Measurements from ENCODE around the gene HNRNPA3. TPM values are rescaled to one million over a fixed set of nuclear protein-coding genes. Genes with fewer than 3 reads are reported as not detected.
A peak's percentile ranks its signal among the peaks of the same experiment; 100 is the strongest.
"Not testable (repeated sequence)": the region's sequence is repeated elsewhere in the genome, so short reads cannot be mapped to it uniquely, and the experiment has no call there.

Gene HNRNPA3
- total RNA-seq, 8 experiments from 2014 or later: 45.1 to 173 (median 87.4) TPM

- ATAC-seq (replicated peaks in 6 of 8); in situ Hi-C loops (cut with MboI; ENCODE audit: low pct_unique_long_range_greater_than_20kb in 2 of 9, low sequenced_read_pairs in 9 of 9, unreplicated experiment in 9 of 9); H3K27ac ChIP-seq; H3K4me1 ChIP-seq (replicated peaks in 1 of 2); H3K4me3 ChIP-seq: not testable (repeated sequence)
Observed at GRCh38 chr2:177223436-177223835, 10.8 kb downstream of the HNRNPA3 start.

- Histone ChIP-seq H3K4me1 (replicated peaks in 1 of 2) (no peaks in the 10 kb centered on the region), H3K4me3 (no peak overlapping the region), H3K27ac (no peak overlapping the region)
- peak in 1 of 8 experiments; percentile 1 for ATAC-seq (replicated peaks in 6 of 8)
- WGBS, 10 experiments: 88 to 100% (median 93%) methylated on average over 2 of the region's 2 CpGs; no CpG with 5 or more reads in 6 of the 10 experiments
- in situ Hi-C loops (cut with MboI; ENCODE audit: low pct_unique_long_range_greater_than_20kb in 2 of 9, low sequenced_read_pairs in 9 of 9, unreplicated experiment in 9 of 9): no loop called here
Observed at GRCh38 chr2:177225965-177226360, 13.4 kb downstream of the HNRNPA3 start.

DNA sequence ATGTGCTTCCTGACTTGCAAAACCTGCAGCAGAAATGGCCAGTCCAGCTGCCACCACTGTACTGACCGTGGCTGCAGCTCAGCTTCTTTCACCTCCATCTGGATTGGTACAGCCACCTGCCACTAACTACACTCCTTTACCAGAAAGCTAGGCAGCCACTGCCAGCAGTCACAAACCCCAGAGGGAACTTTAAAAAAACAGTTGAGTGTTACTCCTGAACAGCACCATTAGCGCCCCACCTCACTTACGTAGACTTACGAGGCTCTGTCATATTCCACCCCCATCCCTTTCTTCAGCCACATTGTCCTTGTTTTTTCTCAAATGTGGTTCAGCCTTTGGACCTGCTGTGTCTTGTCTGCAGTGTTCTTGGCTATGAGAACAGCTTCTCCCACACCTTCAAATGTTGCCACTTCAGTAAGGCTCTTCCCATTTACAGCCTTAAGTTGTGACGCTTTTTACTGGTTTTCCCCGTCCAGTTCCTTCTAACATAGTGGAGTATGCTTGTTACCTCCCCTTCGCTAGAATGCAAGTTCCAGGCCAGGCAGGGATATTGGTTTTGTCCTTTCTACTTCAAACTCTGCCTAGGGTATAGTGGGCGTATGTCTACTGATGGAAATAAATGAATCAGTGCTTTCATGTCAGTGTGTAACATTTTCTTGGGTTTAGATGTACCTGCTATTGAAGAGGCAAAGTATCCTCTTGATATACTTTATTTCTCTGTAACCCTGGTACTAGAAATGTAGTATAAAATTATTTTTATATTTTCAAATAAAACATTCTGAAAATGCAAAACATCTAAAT is 17.0 kb downstream of the HNRNPA3 start:
- 80 to 100% (median 94%) methylated on average over 2 to 7 of the region's 8 CpGs for WGBS, 10 experiments
- ATAC-seq (replicated peaks in 6 of 8): peak in 6 of 8 experiments; percentile 6 to 56 (median 27)
- no peak overlapping the region for H3K27ac ChIP-seq
- in situ Hi-C loops (cut with MboI; ENCODE audit: low pct_unique_long_range_greater_than_20kb in 2 of 9, low sequenced_read_pairs in 9 of 9, unreplicated experiment in 9 of 9): no loop called here
- no peak overlapping the region for H3K4me3 ChIP-seq
- no peaks in the 10 kb centered on the region for H3K4me1 ChIP-seq (replicated peaks in 1 of 2)

- 86 to 100% (median 98%) methylated on average over 1 to 3 of the region's 3 CpGs; no CpG with 5 or more reads in 4 of the 10 experiments for WGBS, 10 experiments
- Histone ChIP-seq H3K4me1 (replicated peaks in 1 of 2) (no peaks in the 10 kb centered on the region), H3K27ac (no peak overlapping the region), H3K4me3 (no peak overlapping the region)
- in situ Hi-C loops (cut with MboI; ENCODE audit: low pct_unique_long_range_greater_than_20kb in 2 of 9, low sequenced_read_pairs in 9 of 9, unreplicated experiment in 9 of 9): no loop called here
- ATAC-seq (replicated peaks in 6 of 8): no peak
Observed at GRCh38 chr2:177231270-177231669, 18.7 kb downstream of the HNRNPA3 start.

GRCh38 chr2:177232098-177232704 is 19.6 kb downstream of the HNRNPA3 start:
- 78 to 100% (median 94%) methylated on average over 2 to 8 of the region's 8 CpGs for WGBS, 10 experiments
- Histone ChIP-seq H3K27ac (no peak overlapping the region), H3K4me3 (no peak overlapping the region), H3K4me1 (replicated peaks in 1 of 2) (no peaks in the 10 kb centered on the region)
- in situ Hi-C loops (cut with MboI; ENCODE audit: low pct_unique_long_range_greater_than_20kb in 2 of 9, low sequenced_read_pairs in 9 of 9, unreplicated experiment in 9 of 9): no loop called here
- ATAC-seq (replicated peaks in 6 of 8): no peak

DNA sequence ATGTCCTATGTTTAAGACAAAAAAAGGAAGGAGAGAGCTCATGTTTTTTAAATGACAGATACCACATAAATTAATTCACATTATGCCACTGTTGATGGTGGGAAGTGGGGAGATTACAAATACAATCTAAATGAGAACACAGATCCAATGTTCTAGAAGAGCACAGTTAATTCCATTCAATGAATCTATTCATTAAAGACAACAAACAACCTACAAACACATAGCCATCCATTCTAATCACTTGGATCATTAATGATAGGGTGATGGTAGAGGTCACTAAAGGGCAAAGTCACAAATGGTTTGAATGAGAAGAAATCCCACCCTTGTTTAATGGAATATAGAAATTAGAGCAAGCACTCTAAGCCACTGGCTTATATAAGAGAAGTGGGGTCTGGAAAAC is 21.7 kb downstream of the HNRNPA3 start:
- H3K27ac ChIP-seq: no peak overlapping the region
- in situ Hi-C loops (cut with MboI; ENCODE audit: low pct_unique_long_range_greater_than_20kb in 2 of 9, low sequenced_read_pairs in 9 of 9, unreplicated experiment in 9 of 9): no loop called here
- no peaks in the 10 kb centered on the region for H3K4me1 ChIP-seq (replicated peaks in 1 of 2)
- no peak overlapping the region for H3K4me3 ChIP-seq
- ATAC-seq (replicated peaks in 6 of 8): no peak

- 87 to 100% (median 95%) methylated on average over 2 to 6 of the region's 6 CpGs; no CpG with 5 or more reads in 3 of the 10 experiments for WGBS, 10 experiments
- Histone ChIP-seq H3K4me1 (replicated peaks in 1 of 2) (peaks cover 5 to 9% of the 10 kb centered on the region in 2 donors), H3K27ac (no peak overlapping the region), H3K4me3 (no peak overlapping the region)
- in situ Hi-C loops (cut with MboI; ENCODE audit: low pct_unique_long_range_greater_than_20kb in 2 of 9, low sequenced_read_pairs in 9 of 9, unreplicated experiment in 9 of 9): no loop called here
- ATAC-seq (replicated peaks in 6 of 8): no peak
Observed at GRCh38 chr2:177235855-177236437, 23.4 kb downstream of the HNRNPA3 start.

DNA sequence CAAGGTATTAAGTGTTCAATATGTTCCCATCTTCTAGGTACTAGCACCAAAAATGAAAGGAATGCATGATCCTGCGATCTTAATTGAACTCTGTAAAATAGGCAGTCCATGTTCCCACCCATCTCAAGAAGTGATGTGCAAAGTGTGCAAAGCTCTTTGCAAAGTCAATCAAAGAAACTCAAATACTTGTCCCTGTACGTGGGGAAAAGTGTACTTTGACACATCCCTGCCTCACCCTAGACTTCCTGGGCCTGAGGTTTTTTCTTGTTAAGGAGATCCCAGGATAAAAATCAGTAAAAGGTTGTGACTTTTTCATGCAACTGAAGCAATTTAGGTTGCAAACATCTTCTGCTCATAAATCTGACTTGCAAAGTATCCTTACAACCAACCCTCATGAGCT is 25.3 kb downstream of the HNRNPA3 start:
- no peak for ATAC-seq (replicated peaks in 6 of 8)
- Histone ChIP-seq H3K27ac (no peak overlapping the region), H3K4me3 (no peak overlapping the region), H3K4me1 (replicated peaks in 1 of 2) (peaks cover 5 to 21% of the 10 kb centered on the region in 2 donors)
- WGBS, 10 experiments: 25 to 100% (median 82%) methylated on average over 1 to 2 of the region's 2 CpGs; no CpG with 5 or more reads in 4 of the 10 experiments
- in situ Hi-C loops (cut with MboI; ENCODE audit: low pct_unique_long_range_greater_than_20kb in 2 of 9, low sequenced_read_pairs in 9 of 9, unreplicated experiment in 9 of 9): no loop called here

DNA sequence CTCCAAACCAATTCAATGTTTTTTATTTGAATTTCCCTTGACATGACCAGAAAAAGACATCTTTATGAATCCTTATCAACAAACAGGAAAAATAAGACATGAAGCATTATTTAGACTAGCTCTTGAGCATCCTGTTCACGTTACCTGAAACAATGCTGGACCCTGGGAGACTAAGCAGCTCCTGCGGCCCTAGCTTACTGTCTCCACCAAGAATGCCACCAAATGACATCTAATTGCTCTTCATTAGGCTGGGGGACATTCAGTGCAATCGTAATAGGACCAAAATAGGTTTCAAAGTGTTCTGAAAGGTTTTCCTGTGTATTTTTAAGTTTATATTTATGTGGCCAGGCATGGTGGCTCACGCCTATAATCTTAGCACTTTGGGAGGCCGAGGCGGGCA is 26.5 kb downstream of the HNRNPA3 start:
- no peak overlapping the region for H3K27ac ChIP-seq
- in situ Hi-C loops (cut with MboI; ENCODE audit: low pct_unique_long_range_greater_than_20kb in 2 of 9, low sequenced_read_pairs in 9 of 9, unreplicated experiment in 9 of 9): no loop called here
- 80 to 100% (median 97%) methylated on average over 1 to 4 of the region's 6 CpGs for WGBS, 10 experiments
- peaks cover 5 to 21% of the 10 kb centered on the region in 2 donors for H3K4me1 ChIP-seq (replicated peaks in 1 of 2)
- no peak for ATAC-seq (replicated peaks in 6 of 8)
- H3K4me3 ChIP-seq: no peak overlapping the region

- peak; percentile 55 to 97 (median 84) for ATAC-seq (replicated peaks in 6 of 8)
- 0 to 67% (median 32%) methylated on average over 1 to 4 of the region's 5 CpGs; no CpG with 5 or more reads in 1 of the 10 experiments for WGBS, 10 experiments
- no peak overlapping the region for H3K4me3 ChIP-seq
Observed at GRCh38 chr2:177239932-177240630, 27.5 kb downstream of the HNRNPA3 start.

GRCh38 chr2:177241711-177242120 is 29.1 kb downstream of the HNRNPA3 start:
- H3K4me3 ChIP-seq: no peak overlapping the region
- in situ Hi-C loops (cut with MboI; ENCODE audit: low pct_unique_long_range_greater_than_20kb in 2 of 9, low sequenced_read_pairs in 9 of 9, unreplicated experiment in 9 of 9): no loop called here
- no peak overlapping the region for H3K27ac ChIP-seq
- 0 to 93% (median 80%) methylated on average over 1 of the region's 1 CpG; no CpG with 5 or more reads in 3 of the 10 experiments for WGBS, 10 experiments
- peak in 3 of 8 experiments; percentile 8 to 36 (median 10) for ATAC-seq (replicated peaks in 6 of 8)
- peaks cover 5 to 21% of the 10 kb centered on the region in 2 donors for H3K4me1 ChIP-seq (replicated peaks in 1 of 2)

More at GRCh38 chr2:177239932-177240630, 27.5 kb downstream of the HNRNPA3 start:
- in situ Hi-C loops (cut with MboI; ENCODE audit: low pct_unique_long_range_greater_than_20kb in 2 of 9, low sequenced_read_pairs in 9 of 9, unreplicated experiment in 9 of 9): no loop called here
- Histone ChIP-seq H3K27ac (no peak overlapping the region), H3K4me1 (replicated peaks in 1 of 2) (peaks cover 5 to 21% of the 10 kb centered on the region in 2 donors)

GRCh38 chr2:177242121-177242987 is 29.8 kb downstream of the HNRNPA3 start:
- Histone ChIP-seq H3K27ac (peak overlapping the region in 1 of 2 donors; percentile 63), H3K4me3 (no peak overlapping the region), H3K4me1 (replicated peaks in 1 of 2) (peaks cover 5 to 21% of the 10 kb centered on the region in 2 donors)
- 2 to 100% (median 72%) methylated on average over 1 to 5 of the region's 5 CpGs for WGBS, 10 experiments
- in situ Hi-C loops (cut with MboI; ENCODE audit: low pct_unique_long_range_greater_than_20kb in 2 of 9, low sequenced_read_pairs in 9 of 9, unreplicated experiment in 9 of 9): no loop called here
- ATAC-seq (replicated peaks in 6 of 8): peak in 6 of 8 experiments; percentile 45 to 72 (median 58)

Data from motor neuron (in vitro differentiated cells).